ENCODE results near the gene LRP1B.

DNA sequence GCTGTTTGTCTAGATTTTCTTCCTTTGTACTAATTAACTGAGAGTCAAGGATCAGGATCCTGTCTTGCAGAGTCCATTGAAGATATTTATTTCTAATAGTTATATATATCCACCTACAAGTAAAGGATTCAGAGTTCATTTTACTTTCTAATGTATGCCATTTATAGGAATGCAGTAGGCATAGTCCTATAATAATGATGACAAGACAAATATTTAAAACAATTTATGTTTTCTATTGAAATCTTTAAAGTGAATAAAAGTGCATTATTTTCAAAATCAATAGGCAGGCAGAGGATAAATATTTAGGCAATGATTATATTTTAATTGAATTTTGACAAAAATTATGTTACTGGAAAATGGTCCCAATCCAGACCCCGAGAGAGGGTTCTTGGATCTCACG lies 1919.9 kb downstream of the LRP1B start:
- TF ChIP-seq POLR2AphosphoS5 (IDR thresholded peaks at IDR 0.05) = no peak
- TF ChIP-seq EP300 (IDR thresholded peaks at IDR 0.05) = no peak

All from esophagus muscularis mucosa (tissue), 3 donors.